Fibroblast of skin of left biceps (primary cell): ENCODE results near the gene RFC2.
"Not testable (repeated sequence)": the region's sequence is repeated elsewhere in the genome, so short reads cannot be mapped to it uniquely, and the experiment has no call there.

ENCODE experiments used
- DNase-seq, 2 experiments: peaks; one replicate each; pipeline ENCODE4 v3.0.0-alpha.2; 2013; ENCODE audit warnings: low read depth in 2 of 2

RFC2 gene

GRCh38 chr7:74248156-74248555, 6.0 kb downstream of the RFC2 start:
- no peak for DNase-seq

DNA sequence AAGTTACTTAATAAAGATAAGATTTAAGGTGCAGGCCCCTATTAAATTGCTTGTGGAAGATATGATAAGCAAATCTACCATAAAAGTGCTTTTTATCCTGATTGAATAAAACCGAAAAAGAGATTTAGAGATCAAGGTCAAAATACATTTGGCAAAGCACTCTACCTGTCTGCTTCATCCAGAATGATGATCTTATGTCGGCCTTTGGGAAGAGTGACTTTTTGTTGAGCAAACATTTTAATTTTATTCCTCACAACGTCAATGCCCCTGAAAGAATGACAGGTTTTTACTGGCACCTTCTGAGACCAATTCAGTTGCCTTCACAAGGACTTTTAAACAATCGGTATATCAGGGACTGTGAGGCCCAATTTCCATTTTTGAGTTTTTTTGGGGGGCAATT, 7.7 kb downstream of the RFC2 start:
- DNase-seq = no peak

GRCh38 chr7:74242122-74242443, 12.1 kb downstream of the RFC2 start:
- DNase-seq = no peak

DNA sequence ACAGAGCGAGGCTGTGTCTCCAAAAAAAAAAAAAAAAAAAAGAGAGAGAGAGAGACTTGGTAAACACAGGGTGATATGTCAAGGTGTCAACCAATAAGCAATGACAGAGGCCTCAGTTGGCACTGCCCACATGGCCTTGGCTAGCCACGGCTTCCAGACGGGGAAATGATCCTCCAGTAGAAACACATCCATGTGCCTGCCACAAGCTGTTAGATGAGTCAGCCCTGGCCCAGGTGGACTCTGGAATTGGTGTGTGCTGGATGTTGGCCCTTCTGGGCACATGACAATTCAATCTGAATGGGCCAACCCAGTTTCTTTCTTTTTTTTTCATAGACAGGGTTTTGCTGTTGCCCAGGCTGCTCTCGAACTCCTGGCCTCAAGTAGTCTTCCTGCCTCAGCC, 13.7 kb downstream of the RFC2 start:
- DNase-seq = no peak

GRCh38 chr7:74236284-74236683, 17.9 kb downstream of the RFC2 start:
- DNase-seq = no peak

DNA sequence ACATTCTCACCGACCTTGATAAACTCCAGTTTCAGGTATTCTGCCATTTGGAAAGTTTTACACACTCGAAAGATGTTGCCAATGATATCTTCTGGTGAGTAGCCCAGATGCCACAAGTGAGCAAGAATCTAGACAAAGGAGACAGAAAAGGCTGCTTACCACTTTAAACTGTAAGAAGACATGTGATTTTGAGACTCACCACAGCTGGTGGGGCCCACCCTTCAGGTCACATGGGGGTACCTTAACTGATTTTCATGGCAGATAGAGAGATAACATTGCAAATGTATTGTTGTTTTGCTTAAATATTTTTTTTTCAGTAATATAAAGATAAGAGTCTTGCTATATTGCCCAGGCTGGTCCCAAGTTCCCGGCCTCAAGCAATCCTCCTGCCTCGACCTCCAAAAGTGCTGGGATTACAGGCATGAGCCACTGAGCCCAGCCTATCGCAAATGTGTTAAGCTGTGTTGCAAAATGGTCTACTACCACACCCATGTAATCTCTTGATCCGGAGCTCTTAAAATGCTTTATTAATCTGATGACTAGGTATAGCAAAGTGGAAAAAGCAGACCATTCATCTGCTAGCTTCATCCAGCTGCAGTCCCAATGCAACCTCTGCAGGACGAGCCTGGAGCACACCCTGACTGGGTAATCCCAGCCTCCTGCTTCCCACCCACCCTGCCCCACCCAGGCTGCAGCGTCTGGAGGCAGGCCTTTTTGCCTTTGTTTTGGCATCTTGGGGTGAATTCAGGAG, 18.5 kb downstream of the RFC2 start:
- DNase-seq = no peak

GRCh38 chr7:74233655-74234285, 20.4 kb downstream of the RFC2 start:
- DNase-seq = no peak

DNA sequence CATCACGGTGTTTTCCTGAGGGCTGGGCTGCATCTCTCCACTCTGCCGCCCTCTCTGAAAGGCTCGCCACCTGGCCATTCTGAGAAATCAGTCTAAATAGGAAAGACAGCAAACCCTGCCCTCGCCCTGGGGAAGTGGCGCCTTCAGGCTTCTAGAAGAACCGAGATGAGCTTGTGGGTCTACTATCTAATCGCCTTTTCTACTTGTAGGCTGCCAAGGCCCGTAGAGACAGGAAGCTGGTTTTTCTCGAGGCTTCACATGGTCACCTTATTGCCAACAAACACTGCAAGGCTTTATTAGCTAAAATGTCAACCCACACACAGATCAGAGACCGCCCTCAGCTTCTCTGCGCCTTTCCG, 23.0 kb downstream of the RFC2 start:
- DNase-seq = no peak

- DNase-seq = no peak
Observed at GRCh38 chr7:74230446-74231231, 23.6 kb downstream of the RFC2 start.

DNA sequence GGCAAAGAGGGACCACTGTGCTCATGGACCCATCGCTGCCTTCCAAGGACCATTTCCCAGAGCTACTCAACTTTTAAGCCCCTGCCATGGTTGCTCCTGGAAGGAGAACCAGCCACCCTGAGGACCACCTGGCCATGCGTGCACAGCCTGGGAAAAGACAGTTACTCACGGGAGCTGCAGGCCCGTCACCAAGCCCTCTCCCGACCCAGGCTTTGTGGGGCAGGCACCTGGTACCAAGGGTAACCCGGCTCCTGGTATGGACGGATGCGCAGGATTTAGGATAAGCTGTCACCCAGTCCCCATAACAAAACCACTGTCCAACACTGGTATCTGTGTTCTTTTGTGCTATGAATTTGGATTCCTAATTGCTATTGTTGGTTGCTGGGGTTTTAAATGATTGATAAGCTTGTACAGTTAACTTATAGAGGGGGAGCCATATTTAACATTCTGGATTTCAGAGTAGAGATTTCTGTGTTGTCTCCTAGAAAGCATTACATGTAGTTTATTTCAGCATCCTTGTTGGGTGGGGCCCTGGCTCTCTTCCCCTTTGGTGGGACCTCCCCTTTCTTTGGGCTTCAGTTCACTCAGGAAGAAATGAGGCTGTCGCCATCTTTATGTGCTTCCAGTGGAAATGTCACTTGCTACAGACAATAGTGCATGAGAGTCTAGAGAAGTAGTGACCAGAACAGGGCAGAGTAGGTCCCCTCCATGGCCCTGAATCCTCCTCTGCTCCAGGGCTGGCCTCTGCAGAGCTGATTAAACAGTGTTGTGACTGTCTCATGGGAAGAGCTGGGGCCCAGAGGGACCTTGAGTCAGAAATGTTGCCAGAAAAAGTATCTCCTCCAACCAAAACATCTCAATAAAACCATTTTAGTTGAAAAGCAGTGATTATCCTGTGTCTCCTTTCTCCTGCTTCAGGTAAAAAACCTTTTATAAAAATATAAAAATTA, 25.0 kb downstream of the RFC2 start:
- no peak for DNase-seq

DNA sequence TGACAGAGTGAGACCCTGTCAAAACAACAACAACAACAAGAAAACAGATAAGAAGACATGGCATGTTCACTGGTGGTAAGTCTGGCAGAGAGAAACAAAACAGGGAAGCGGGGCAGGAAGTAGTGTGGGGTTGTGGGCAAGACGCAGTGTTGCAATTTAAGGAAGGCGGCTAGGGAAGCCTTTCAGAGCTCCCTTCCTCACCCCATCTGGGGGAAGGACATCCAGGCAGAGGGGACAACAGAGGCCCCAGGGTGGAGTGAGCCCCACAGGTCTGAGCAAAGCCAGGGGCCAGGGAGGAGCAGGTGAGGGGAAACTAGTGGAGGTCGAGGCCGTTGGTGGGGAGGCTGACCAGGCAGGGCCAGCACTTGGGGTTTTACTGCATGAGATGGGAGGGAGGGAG, 27.6 kb downstream of the RFC2 start:
- no peak for DNase-seq

DNA sequence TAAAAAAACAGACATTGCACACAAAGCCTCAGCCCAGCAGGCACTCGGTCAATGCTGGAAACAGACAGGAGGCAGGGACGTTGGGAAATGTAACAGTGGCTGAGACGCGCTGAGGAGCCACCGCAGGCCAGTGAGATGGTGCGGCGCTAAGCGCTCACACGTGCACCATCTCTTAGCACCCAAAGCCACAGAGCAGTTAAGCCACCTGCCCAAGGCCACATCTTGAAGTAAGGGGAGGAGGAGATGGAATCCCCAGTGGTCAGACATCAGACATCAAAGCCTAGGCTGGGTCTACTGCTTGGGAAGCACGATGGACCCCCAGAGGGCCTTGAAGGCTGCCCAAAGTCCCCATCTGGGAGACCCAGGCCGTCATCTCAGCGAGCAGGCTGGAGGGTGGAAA, 28.8 kb downstream of the RFC2 start:
- no peak for DNase-seq

- not testable (repeated sequence) for DNase-seq
Observed at GRCh38 chr7:74224907-74225306, 29.3 kb downstream of the RFC2 start.

- no peak for DNase-seq
Observed at GRCh38 chr7:74224511-74224832, 29.7 kb downstream of the RFC2 start.

- DNase-seq = no peak
Observed at GRCh38 chr7:74223711-74224510, 30.3 kb downstream of the RFC2 start.

GRCh38 chr7:74222851-74223710, 31.1 kb downstream of the RFC2 start:
- no peak for DNase-seq

DNA sequence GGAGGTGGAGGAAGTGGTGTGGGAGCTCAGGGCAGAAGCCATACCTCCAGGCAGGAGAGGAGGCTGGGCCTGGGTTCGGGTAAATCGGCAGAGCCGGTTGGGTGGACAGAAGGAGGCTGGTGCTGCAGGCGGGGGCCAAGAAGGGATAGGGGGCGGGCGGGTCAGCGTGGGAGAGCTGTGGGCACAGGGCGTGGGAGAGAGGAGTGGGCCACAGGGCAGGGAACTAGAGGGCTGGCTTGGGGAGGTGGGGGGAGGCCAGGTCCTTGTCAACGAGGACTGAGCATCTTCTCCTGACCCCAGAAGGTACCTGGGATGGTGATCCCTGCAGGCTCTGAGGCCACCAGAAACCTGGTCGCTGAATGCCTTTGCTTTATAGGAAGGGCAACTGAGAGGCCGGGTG, 32.5 kb downstream of the RFC2 start:
- no peak for DNase-seq

- no peak for DNase-seq
Observed at GRCh38 chr7:74220229-74220628, 34.0 kb downstream of the RFC2 start.

GRCh38 chr7:74219416-74219815, 34.8 kb downstream of the RFC2 start:
- DNase-seq = no peak

- DNase-seq = no peak
Observed at GRCh38 chr7:74218343-74218698, 35.9 kb downstream of the RFC2 start.
